HepG2 (cell line): Measurements from ENCODE around the gene HIVEP2. TPM values are rescaled to one million over a fixed set of nuclear protein-coding genes. Genes with fewer than 3 reads are reported as not detected.
A peak's percentile ranks its signal among the peaks of the same experiment; 100 is the strongest.

Source experiments
- AKAP8 ChIP-seq: sonication (generic); formaldehyde crosslinking; IDR thresholded peaks from 2 replicates; pipeline ENCODE4 v1.5.1; 2020; ENCODE audit warnings: mild to moderate bottlenecking, missing genetic modification reagents
- CC2D1A ChIP-seq: sonication (generic); formaldehyde crosslinking; IDR thresholded peaks from 2 replicates; pipeline ENCODE4 v1.8.1; 2023; ENCODE audit warnings: mild to moderate bottlenecking, missing genetic modification reagents
- CCDC6 ChIP-seq: sonication (generic); formaldehyde crosslinking; IDR thresholded peaks from 2 replicates; pipeline ENCODE4 v1.8.1; 2022; ENCODE audit warnings: mild to moderate bottlenecking, missing genetic modification reagents, moderate library complexity
- EEA1 ChIP-seq: sonication (generic); formaldehyde crosslinking; IDR thresholded peaks from 2 replicates; pipeline ENCODE4 v1.5.1; 2020; ENCODE audit warnings: mild to moderate bottlenecking, missing genetic modification reagents, borderline replicate concordance
- ELK4 ChIP-seq: sonication (generic); formaldehyde crosslinking; IDR thresholded peaks from 2 replicates; pipeline ENCODE4 v1.9.0; 2021; ENCODE audit warnings: missing genetic modification reagents, borderline replicate concordance
- HOXD1 ChIP-seq: sonication (generic); formaldehyde crosslinking; IDR thresholded peaks from 2 replicates; pipeline ENCODE4 v1.5.0; 2020; ENCODE audit warnings: missing genetic modification reagents
- KDM1A ChIP-seq: IDR thresholded peaks from 2 replicates; pipeline ENCODE4 v1.6.1; 2016; ENCODE audit warnings: missing compliant biosample characterization
- KLF11 ChIP-seq: IDR thresholded peaks from 2 replicates; pipeline ENCODE4 v1.6.1; 2016; ENCODE audit warnings: missing compliant biosample characterization
- MAFK ChIP-seq, 2 experiments: IDR thresholded peaks in 1 of 2; conservative IDR thresholded peaks in 1 of 2; 2 replicates each; pipeline ENCODE4 v1.6.1; 2011; ENCODE audit warnings: improper control_type of control experiment in 2 of 2, low read length in 2 of 2
- NCOR1 ChIP-seq: fragments of 200-600 bp; sonication (generic); IDR thresholded peaks from 2 replicates; pipeline ENCODE4 v1.7.0; 2017; ENCODE audit warnings: antibody characterized with exemption, low read length, borderline replicate concordance
- NFE2L2 ChIP-seq: fragments of 150-350 bp; IDR thresholded peaks from 2 replicates; pipeline ENCODE4 v1.6.1; 2014; ENCODE audit warnings: low read length
- PRPF4 ChIP-seq: fragments of 200-400 bp; formaldehyde crosslinking; IDR thresholded peaks from 2 replicates; pipeline ENCODE4 v1.6.1; 2016; ENCODE audit warnings: low read length, low read depth; ENCODE audit not compliant: poor library complexity, severe bottlenecking
- RCOR2 ChIP-seq: IDR thresholded peaks from 2 replicates; pipeline ENCODE4 v1.6.1; 2016; ENCODE audit warnings: missing biosample characterization, missing genetic modification reagents
- REXO4 ChIP-seq: sonication (generic); formaldehyde crosslinking; IDR thresholded peaks from 2 replicates; pipeline ENCODE4 v1.8.0; 2022; ENCODE audit warnings: missing genetic modification reagents, mild to moderate bottlenecking, borderline replicate concordance
- SALL2 ChIP-seq: sonication (generic); formaldehyde crosslinking; IDR thresholded peaks from 2 replicates; pipeline ENCODE4 v1.8.1; 2023; ENCODE audit warnings: mild to moderate bottlenecking, missing genetic modification reagents, inconsistent platforms
- SP2 ChIP-seq: sonication (generic); formaldehyde crosslinking; IDR thresholded peaks from 2 replicates; pipeline ENCODE4 v1.5.1; 2020; ENCODE audit warnings: mild to moderate bottlenecking, missing genetic modification reagents
- SSRP1 ChIP-seq: IDR thresholded peaks from 2 replicates; pipeline ENCODE4 v1.6.1; 2016; ENCODE audit warnings: control low read depth
- STAT5B ChIP-seq: sonication (generic); formaldehyde crosslinking; IDR thresholded peaks from 2 replicates; pipeline ENCODE4 v1.4.0; 2020; ENCODE audit warnings: missing genetic modification reagents
- TFE3 ChIP-seq: IDR thresholded peaks from 2 replicates; pipeline ENCODE4 v1.6.1; 2016
- ZBTB10 ChIP-seq: sonication (generic); formaldehyde crosslinking; IDR thresholded peaks from 2 replicates; pipeline ENCODE4 v1.4.0; 2020; ENCODE audit warnings: missing genetic modification reagents, borderline replicate concordance
- ZBTB21 ChIP-seq: sonication (generic); formaldehyde crosslinking; IDR thresholded peaks from 2 replicates; pipeline ENCODE4 v1.4.0; 2020; ENCODE audit warnings: missing genetic modification reagents
- ZBTB7A ChIP-seq: sonication (generic); formaldehyde crosslinking; IDR thresholded peaks from 2 replicates; pipeline ENCODE4 v1.8.0; 2022; ENCODE audit warnings: mild to moderate bottlenecking, missing genetic modification reagents
- ZFP36L2 ChIP-seq: sonication (generic); formaldehyde crosslinking; IDR thresholded peaks from 2 replicates; pipeline ENCODE4 v1.4.0; 2020; ENCODE audit warnings: missing genetic modification reagents
- ZNF143 ChIP-seq: sonication (generic); formaldehyde crosslinking; IDR thresholded peaks from 2 replicates; pipeline ENCODE4 v1.4.0; 2020; ENCODE audit warnings: missing genetic modification reagents
- ZNF317 ChIP-seq: sonication (generic); formaldehyde crosslinking; IDR thresholded peaks from 2 replicates; pipeline ENCODE4 v1.5.0; 2020; ENCODE audit warnings: mild to moderate bottlenecking, missing genetic modification reagents
- ZNF552 ChIP-seq: sonication (generic); formaldehyde crosslinking; IDR thresholded peaks from 2 replicates; pipeline ENCODE4 v1.9.0; 2022; ENCODE audit warnings: missing genetic modification reagents, mild to moderate bottlenecking, borderline replicate concordance
- ZNF768 ChIP-seq: sonication (generic); formaldehyde crosslinking; IDR thresholded peaks from 2 replicates; pipeline ENCODE4 v1.4.0; 2020; ENCODE audit warnings: missing genetic modification reagents
- polyA plus RNA-seq, 8 experiments: library from polyadenylated mRNA; depleted of rRNA in 3 of 8; stranded (reverse) in 7 of 8; unstranded in 1 of 8; fragments of >200 nt; fragmentation: Illumina TruSeq in 4 of 8; extraction: Trizol in 4 of 8; gene quantifications; 2 replicates each; pipeline versions ENCODE4 v1.2.1 to v1.2.3, GENCODE V29; 2011 to 2016; ENCODE audit warnings: low read depth in 4 of 8, missing spikeins in 1 of 8, mixed read lengths in 1 of 8; ENCODE audit not compliant: insufficient read depth in 1 of 8
- total RNA-seq, 5 experiments: library from RNA; depleted of rRNA; stranded (reverse); fragments of >200 nt; fragmentation: Illumina TruSeq; extraction: Trizol; gene quantifications; 2 replicates each; pipeline ENCODE4 v1.2.3, GENCODE V29; 2016; ENCODE audit warnings: low read depth in 1 of 5

The HIVEP2 gene
- total and polyA plus RNA-seq, 2 of the 13 experiments (the other 11 are each of a cell fraction or from before 2014, with no cell fraction given), result 3.4 to 12.9 TPM

GRCh38 chr6:142867988-142868812, 76.8 kb downstream of the HIVEP2 start (continued):
- TF ChIP-seq EEA1 (no peak), SALL2 (CRISPR knock-in tag) (no peak), CCDC6 (CRISPR knock-in tag) (0 out of 2 replicates have a peak, but pooled peaks have one; percentile 32), ZBTB10 (CRISPR knock-in tag) (no peak), SSRP1 (CRISPR knock-in tag) (no peak), NCOR1 (peak; percentile 100), ZNF317 (0 out of 2 replicates have a peak, but pooled peaks have one; percentile 30), REXO4 (CRISPR knock-in tag) (no peak), MAFK (conservative IDR thresholded peaks at IDR 0.05 in 1 of 2, IDR thresholded peaks at IDR 0.05 in 1 of 2; ENCODE audit: low read length in 2 of 2) (peak; percentile 66 to 70; a peak in 3 of 4 replicates), HOXD1 (CRISPR knock-in tag) (peak; percentile 100), ZBTB7A (CRISPR knock-in tag) (no peak), ZBTB21 (peak; percentile 49; the same call in 1 of the 2 replicates), KLF11 (0 out of 2 replicates have a peak, but pooled peaks have one; percentile 76), ZNF143 (no peak), STAT5B (CRISPR knock-in tag) (no peak), RCOR2 (peak; percentile 90), KDM1A (CRISPR knock-in tag) (peak; percentile 76; the same call in 1 of the 2 replicates), ZNF552 (CRISPR knock-in tag) (no peak), AKAP8 (peak; percentile 69; the same call in 1 of the 2 replicates), PRPF4 (no peak), NFE2L2 (no peak), ZNF768 (CRISPR knock-in tag) (no peak), CC2D1A (CRISPR knock-in tag) (no peak), SP2 (no peak), TFE3 (CRISPR knock-in tag) (peak; percentile 91), ELK4 (no peak), ZFP36L2 (CRISPR knock-in tag) (0 out of 2 replicates have a peak, but pooled peaks have one; percentile 26)
